Measurements from ENCODE around the gene C2CD5.
"Not testable (repeated sequence)": the region's sequence is repeated elsewhere in the genome, so short reads cannot be mapped to it uniquely, and the experiment has no call there.

Gene C2CD5

GRCh38 chr12:22474970-22475720 is 69.2 kb downstream of the C2CD5 start:
- no peak for DNase-seq

DNA sequence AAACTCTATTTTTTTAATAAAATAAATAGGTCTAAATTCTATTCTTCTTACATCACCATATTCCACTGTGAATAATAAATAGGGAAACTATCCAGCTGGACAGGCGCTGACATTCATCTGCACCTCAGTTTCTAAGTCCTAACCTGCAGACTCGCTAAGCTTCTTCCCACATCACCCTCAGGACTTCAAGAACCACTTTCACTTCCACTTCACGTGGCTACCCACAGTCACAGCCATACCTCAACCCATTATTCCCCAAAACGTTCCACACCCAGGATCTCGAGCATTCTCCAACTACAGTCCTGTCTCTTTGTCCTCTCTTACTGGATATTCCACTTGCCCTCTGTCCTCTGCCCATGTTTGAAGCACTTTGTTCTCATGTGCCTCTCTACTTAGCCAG is 71.1 kb downstream of the C2CD5 start:
- DNase-seq = no peak

- no peak for DNase-seq
These were observed 77.2 kb downstream of the C2CD5 start for GRCh38 chr12:22467190-22467589.

DNA sequence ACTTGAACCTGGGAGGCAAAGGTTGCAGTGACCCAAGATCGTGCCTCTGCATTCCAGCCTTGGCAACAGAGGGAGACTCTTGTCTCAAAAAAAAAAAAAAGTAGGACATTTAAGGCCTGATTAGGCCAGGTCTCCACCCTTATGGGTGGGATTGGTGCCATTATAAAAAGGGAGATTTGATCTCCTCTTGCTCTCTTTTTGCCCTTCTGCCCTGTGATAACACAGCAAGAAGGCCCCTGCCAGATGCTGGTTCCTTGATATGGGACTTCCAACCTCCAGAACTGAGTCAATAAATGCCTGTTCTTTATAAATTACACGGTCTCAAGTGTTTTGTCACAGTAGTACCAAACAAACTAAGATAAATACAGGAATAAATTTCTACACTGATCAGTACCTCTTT is 81.0 kb downstream of the C2CD5 start:
- DNase-seq = no peak

GRCh38 chr12:22461786-22462185 is 82.6 kb downstream of the C2CD5 start:
- no peak for DNase-seq

- DNase-seq = peak in 1 of 2 experiments; percentile 73
These were observed 84.4 kb downstream of the C2CD5 start for GRCh38 chr12:22459838-22460490.

- DNase-seq = no peak
These were observed 85.9 kb downstream of the C2CD5 start for GRCh38 chr12:22458298-22458937.

DNA sequence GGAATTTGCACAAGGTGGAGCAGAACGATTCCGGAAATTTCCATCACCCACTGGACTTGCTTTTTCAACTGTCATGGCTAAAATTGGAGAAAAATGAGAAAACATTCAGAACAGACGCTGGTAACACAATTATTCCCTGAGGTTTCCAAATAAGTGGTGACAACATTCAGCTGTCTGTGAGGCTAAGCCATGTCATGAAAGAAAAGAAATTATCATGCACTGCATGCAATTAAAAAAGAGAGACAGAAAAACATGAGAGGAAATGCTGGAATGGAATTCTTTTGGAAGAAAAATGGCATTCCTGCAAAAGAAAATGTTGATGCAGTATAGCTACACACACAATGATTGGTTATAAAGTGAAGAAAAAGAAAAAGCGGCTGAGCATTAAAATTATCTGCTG is 87.3 kb downstream of the C2CD5 start:
- no peak for DNase-seq

GRCh38 chr12:22453511-22453910 is 90.8 kb downstream of the C2CD5 start:
- DNase-seq = no peak

DNA sequence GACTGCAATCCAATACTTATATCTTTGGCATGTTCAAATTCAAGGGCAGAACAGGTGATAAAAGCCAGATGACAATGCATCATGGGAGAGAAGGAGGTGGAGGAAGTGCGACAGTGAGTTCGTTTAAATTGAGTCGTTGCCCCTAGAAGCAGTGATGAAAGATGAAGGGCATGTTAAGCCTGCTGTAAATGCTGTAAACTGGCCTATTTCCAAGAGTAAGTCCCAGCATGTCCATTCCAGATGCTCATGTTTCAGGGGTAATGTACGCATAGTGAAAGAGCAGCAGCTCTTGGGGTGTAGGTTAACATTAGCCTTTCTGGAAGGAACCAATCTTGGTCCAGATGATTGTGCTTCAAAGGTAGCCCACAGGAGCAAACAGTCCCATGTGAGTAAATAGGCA is 97.1 kb downstream of the C2CD5 start:
- peak in 1 of 2 experiments; percentile 34 for DNase-seq

DNA sequence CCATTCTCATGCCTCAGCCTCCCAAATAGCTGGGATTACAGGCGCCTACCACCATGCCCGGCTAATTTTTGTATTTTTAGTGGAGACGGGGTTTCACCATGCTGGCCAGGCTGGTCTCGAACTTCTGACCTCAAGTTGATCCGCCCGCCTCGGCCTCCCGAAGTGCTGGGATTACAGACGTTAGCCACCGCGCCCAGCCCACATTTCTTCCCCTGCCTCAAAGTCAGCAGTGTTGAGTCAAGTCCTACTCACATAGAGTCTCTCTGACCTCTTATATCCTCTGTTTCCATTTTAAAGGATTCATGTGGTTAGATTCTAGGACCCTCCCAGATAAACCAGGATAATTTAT is 100.1 kb downstream of the C2CD5 start:
- DNase-seq = not testable (repeated sequence)

- peak; percentile 38 to 75 for DNase-seq
These were observed 100.7 kb downstream of the C2CD5 start for GRCh38 chr12:22443379-22444316.

DNA sequence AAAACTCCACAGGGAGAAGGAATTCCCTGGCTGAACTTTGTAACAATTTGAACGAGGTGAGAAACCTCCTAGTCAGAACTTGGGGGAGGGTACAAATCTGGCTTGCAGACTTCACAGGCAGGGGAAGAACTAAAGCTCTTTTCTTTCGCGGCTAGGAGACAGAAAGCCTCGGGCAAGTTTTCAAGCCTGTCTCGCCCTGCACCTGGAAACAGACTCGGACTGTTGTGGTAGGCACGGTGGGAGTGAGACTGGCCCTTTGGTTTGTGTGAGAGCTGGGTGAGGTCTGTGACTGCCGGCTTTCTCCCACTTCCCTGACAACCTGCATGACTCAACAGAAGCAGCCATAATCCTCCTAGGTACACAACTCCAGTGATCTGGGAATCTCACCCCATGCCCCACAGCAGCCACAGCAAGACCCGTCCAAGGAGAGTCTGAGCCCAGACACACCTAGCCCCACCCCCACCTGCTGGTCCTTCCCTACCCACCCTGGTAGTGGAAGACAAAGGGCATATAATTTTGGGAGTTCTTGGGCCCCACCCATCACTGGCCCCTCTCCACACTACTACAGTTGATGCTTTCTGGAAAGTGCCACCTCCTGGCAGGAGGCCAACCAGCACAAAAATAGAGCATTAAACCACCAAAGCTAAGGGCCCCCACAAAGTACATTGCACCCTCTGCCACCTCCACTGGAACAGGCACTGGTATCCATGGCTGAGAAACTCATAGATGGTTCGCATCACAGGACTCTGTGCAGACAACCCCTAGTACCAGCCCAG is 107.1 kb downstream of the C2CD5 start:
- peak in 1 of 2 experiments; percentile 16 for DNase-seq

DNA sequence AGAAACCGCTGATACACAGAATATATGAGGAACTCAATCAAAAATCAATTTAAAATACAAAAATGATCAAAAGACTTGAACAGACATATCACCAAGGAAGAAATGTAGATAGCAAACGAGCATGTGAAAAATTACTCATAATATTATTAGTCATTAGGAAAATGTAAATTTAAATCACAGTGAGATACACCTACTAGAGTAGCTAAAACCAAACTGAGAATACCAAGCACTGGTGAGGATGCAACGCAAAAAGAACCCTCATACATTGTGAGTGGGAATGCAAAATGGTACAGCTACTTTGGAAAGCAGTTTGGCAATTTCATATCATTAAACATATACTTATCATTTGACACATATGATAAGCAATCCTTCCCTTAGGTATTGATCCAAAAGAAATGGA is 108.8 kb downstream of the C2CD5 start:
- DNase-seq = no peak

- DNase-seq = no peak
These were observed 112.6 kb downstream of the C2CD5 start for GRCh38 chr12:22431693-22432251.

GRCh38 chr12:22416801-22417200 is 127.5 kb downstream of the C2CD5 start:
- no peak for DNase-seq

DNA sequence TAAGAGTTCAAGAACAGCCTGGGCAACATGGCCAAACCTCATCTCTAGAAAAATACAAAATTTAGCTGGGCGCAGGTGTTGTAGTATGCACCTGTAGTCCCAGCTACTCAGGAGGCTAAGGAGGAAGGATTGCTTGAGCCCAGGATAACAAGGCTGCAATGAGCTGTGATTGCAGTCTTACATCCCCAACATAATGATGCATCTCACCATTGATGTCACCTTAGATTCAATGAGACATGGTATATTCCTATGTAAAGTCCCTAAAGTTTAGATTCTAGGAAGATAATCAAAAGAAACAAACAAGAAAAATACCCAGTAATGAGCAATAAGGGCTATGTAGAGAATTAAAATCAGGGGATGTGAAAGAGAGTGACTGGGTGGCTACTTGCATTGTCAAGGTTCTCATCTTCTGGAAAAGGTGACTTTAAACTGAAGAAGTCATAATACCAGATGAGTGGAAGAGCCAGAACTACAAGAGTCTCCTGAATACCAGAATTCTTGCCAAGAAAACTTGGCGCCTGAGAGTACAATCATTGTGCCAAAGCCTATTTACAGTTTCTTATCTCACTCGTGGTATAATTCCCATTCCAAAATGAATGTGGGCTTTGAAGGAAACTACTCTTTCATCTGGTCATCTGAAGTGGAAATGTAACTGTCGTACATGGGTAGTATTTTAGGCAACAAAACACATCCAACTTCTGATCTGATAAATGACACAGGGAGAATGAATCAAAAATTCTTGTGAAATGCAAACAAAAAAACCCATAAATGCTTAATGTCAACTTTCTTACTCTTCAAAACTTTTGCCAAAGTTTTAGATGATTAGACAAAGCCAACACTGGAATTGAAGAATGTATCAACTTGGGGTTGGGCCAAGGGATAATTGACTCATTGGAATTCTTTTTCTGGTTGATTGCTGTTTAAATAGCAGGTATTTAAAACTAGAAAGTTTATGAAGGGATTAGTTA is 128.7 kb downstream of the C2CD5 start:
- DNase-seq = peak in 1 of 2 experiments; percentile 79

DNA sequence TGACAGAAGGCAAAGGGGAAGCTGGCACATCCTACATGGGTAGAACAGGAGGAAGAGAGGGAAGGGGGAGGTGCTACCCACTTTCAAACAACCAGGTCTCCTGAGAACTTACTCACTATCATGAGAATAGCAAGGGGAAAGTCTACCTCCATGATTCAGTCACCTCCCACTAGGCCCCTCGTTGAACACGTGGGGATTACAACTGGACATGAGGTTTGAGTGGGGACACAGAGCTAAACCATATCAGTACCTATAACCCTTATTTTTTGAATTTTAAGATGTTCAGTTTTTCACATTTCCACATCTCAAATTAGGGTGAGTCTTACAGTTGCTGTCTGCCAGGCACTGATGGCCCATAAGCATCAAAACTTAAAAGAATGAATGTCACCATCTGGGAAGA is 129.6 kb downstream of the C2CD5 start:
- no peak for DNase-seq

DNA sequence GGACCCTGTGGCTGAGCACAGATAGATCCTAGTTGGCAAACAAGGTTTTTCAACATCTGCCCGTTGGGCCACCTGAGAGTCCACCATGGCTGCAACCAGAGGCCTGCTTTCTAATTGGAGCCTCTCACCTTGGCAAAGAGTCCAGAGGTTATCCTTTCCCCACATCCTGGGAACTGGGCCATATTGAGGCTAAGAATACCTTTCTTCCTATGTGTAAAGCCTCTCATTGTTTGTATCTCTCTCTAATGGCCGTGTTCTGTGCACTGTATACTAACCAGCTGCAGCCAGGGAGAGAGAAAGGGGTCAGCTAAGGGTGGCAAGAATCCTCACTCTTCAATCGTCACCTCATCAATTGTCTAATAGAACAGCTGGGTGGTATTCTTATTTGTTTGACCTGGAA is 130.8 kb downstream of the C2CD5 start:
- DNase-seq = no peak

DNA sequence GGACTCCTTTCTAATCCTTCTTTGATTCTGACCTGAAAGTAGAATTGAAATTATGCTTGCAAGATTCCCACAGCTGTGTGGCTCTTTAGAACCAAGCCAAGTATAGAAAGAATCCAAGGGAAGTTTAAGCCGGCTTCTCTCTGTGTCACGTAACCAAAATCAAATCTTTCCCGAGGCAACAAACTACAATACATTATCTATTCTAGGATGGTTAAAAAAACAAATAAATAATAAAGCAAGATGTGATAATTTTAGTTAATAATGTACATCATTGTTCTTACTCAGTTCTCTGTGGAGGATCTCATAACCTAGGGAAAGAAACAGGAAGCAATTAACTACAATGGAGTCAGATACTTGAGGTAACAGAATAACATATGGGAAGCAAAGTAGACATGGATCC is 131.8 kb downstream of the C2CD5 start:
- DNase-seq = no peak

GRCh38 chr12:22410486-22410885 is 133.9 kb downstream of the C2CD5 start:
- DNase-seq = no peak
